ENCODE data around the gene FSTL5.

- TF ChIP-seq EGR1 (IDR thresholded peaks at IDR 0.05; ENCODE audit: borderline replicate concordance, low read depth, low read length) (no peak), POLR2AphosphoS5 (IDR thresholded peaks at IDR 0.05; ENCODE audit: low read depth, low read length) (no peak), CEBPB (IDR thresholded peaks at IDR 0.05; ENCODE audit: low read depth, low read length) (no peak), SP2 (IDR thresholded peaks at IDR 0.05; ENCODE audit: low read length) (no peak), CBX8 (IDR thresholded peaks at IDR 0.05; ENCODE audit: borderline replicate concordance, low read depth, low read length) (no peak), NRF1 (IDR thresholded peaks at IDR 0.05; ENCODE audit: low read depth, low read length) (no peak)
These were observed 578.8 kb downstream of the FSTL5 start for GRCh38 chr4:161585011-161585410.

Data from H1 (cell line).